ENCODE data around the gene GAS2L2.

GAS2L2 gene

GRCh38 chr17:35773129-35773528, 20.1 kb upstream of the GAS2L2 start:
- Histone ChIP-seq H3K9ac (ENCODE audit: insufficient read length, low read depth) (no peak overlapping the region), H3K4me1 (ENCODE audit: insufficient read depth, insufficient read length) (peaks cover 21% of the 10 kb centered on the region), H3K9me3 (ENCODE audit: insufficient read depth, low read length) (no peaks in the 10 kb centered on the region; the same call in 1 of the 2 replicates), H3K27me3 (ENCODE audit: insufficient read depth, insufficient read length) (no peaks in the 10 kb centered on the region), H3K36me3 (ENCODE audit: insufficient read depth, insufficient read length, low read length) (no peaks in the 10 kb centered on the region), H3K4me3 (ENCODE audit: insufficient read length, low read depth) (no peak overlapping the region)
- no peak for TF ChIP-seq SUZ12 (IDR thresholded peaks at IDR 0.05; ENCODE audit: extremely low read depth, insufficient read depth, insufficient read length)
- TF ChIP-seq YY1 (IDR thresholded peaks at IDR 0.05; ENCODE audit: insufficient read depth, insufficient read length) = no peak
- no peak for TF ChIP-seq ZNF274 (IDR thresholded peaks at IDR 0.05; ENCODE audit: low read depth, low read length)
- DNase-seq (ENCODE audit: low read depth, low spot score) = no peak

- H3K27me3 ChIP-seq (ENCODE audit: insufficient read depth, insufficient read length) = no peaks in the 10 kb centered on the region
- H3K4me3 ChIP-seq (ENCODE audit: insufficient read length, low read depth) = no peak overlapping the region
- peaks cover 20% of the 10 kb centered on the region; the same call in 1 of the 2 replicates for H3K9me3 ChIP-seq (ENCODE audit: insufficient read depth, low read length)
- no peak overlapping the region for H3K9ac ChIP-seq (ENCODE audit: insufficient read length, low read depth)
- DNase-seq (ENCODE audit: low read depth, low spot score) = no peak
- H3K4me1 ChIP-seq (ENCODE audit: insufficient read depth, insufficient read length) = peaks cover 16% of the 10 kb centered on the region
- H3K36me3 ChIP-seq (ENCODE audit: insufficient read depth, insufficient read length, low read length) = no peaks in the 10 kb centered on the region
- TF ChIP-seq SUZ12 (IDR thresholded peaks at IDR 0.05; ENCODE audit: extremely low read depth, insufficient read depth, insufficient read length) (no peak), YY1 (IDR thresholded peaks at IDR 0.05; ENCODE audit: insufficient read depth, insufficient read length) (no peak), ZNF274 (IDR thresholded peaks at IDR 0.05; ENCODE audit: low read depth, low read length) (no peak)
Measured at GRCh38 chr17:35769895-35770486, 17.0 kb upstream of the GAS2L2 start.

GRCh38 chr17:35768797-35769196, 15.8 kb upstream of the GAS2L2 start:
- Histone ChIP-seq H3K4me3 (ENCODE audit: insufficient read length, low read depth) (no peak overlapping the region), H3K27me3 (ENCODE audit: insufficient read depth, insufficient read length) (no peaks in the 10 kb centered on the region), H3K9ac (ENCODE audit: insufficient read length, low read depth) (no peak overlapping the region), H3K36me3 (ENCODE audit: insufficient read depth, insufficient read length, low read length) (no peaks in the 10 kb centered on the region), H3K9me3 (ENCODE audit: insufficient read depth, low read length) (peaks cover 26% of the 10 kb centered on the region; the same call in 1 of the 2 replicates), H3K4me1 (ENCODE audit: insufficient read depth, insufficient read length) (peaks cover 8% of the 10 kb centered on the region)
- TF ChIP-seq ZNF274 (IDR thresholded peaks at IDR 0.05; ENCODE audit: low read depth, low read length) = no peak
- DNase-seq (ENCODE audit: low read depth, low spot score) = no peak

- no peak for DNase-seq (ENCODE audit: low read depth, low spot score)
- Histone ChIP-seq H3K27me3 (ENCODE audit: insufficient read depth, insufficient read length) (no peaks in the 10 kb centered on the region), H3K9me3 (ENCODE audit: insufficient read depth, low read length) (peaks cover 31% of the 10 kb centered on the region; the same call in 1 of the 2 replicates), H3K4me1 (ENCODE audit: insufficient read depth, insufficient read length) (no peaks in the 10 kb centered on the region), H3K4me3 (ENCODE audit: insufficient read length, low read depth) (no peak overlapping the region), H3K9ac (ENCODE audit: insufficient read length, low read depth) (no peak overlapping the region), H3K36me3 (ENCODE audit: insufficient read depth, insufficient read length, low read length) (no peaks in the 10 kb centered on the region)
- no peak for TF ChIP-seq SUZ12 (IDR thresholded peaks at IDR 0.05; ENCODE audit: extremely low read depth, insufficient read depth, insufficient read length)
- TF ChIP-seq YY1 (IDR thresholded peaks at IDR 0.05; ENCODE audit: insufficient read depth, insufficient read length) = no peak
- TF ChIP-seq ZNF274 (IDR thresholded peaks at IDR 0.05; ENCODE audit: low read depth, low read length) = no peak
Measured at GRCh38 chr17:35766903-35767510, 14.0 kb upstream of the GAS2L2 start.

- peaks cover 31% of the 10 kb centered on the region; the same call in 1 of the 2 replicates for H3K9me3 ChIP-seq (ENCODE audit: insufficient read depth, low read length)
- DNase-seq (ENCODE audit: low read depth, low spot score) = no peak
- no peaks in the 10 kb centered on the region for H3K36me3 ChIP-seq (ENCODE audit: insufficient read depth, insufficient read length, low read length)
- H3K4me1 ChIP-seq (ENCODE audit: insufficient read depth, insufficient read length) = no peaks in the 10 kb centered on the region
- no peak overlapping the region for H3K4me3 ChIP-seq (ENCODE audit: insufficient read length, low read depth)
- H3K27me3 ChIP-seq (ENCODE audit: insufficient read depth, insufficient read length) = no peaks in the 10 kb centered on the region
- no peak overlapping the region for H3K9ac ChIP-seq (ENCODE audit: insufficient read length, low read depth)
- TF ChIP-seq YY1 (IDR thresholded peaks at IDR 0.05; ENCODE audit: insufficient read depth, insufficient read length) (no peak), SUZ12 (IDR thresholded peaks at IDR 0.05; ENCODE audit: extremely low read depth, insufficient read depth, insufficient read length) (no peak), ZNF274 (IDR thresholded peaks at IDR 0.05; ENCODE audit: low read depth, low read length) (no peak)
Measured at GRCh38 chr17:35766489-35766877, 13.4 kb upstream of the GAS2L2 start.

GRCh38 chr17:35765756-35766488, 12.9 kb upstream of the GAS2L2 start:
- Histone ChIP-seq H3K9me3 (ENCODE audit: insufficient read depth, low read length) (peaks cover 31% of the 10 kb centered on the region; the same call in 1 of the 2 replicates), H3K27me3 (ENCODE audit: insufficient read depth, insufficient read length) (no peaks in the 10 kb centered on the region), H3K9ac (ENCODE audit: insufficient read length, low read depth) (no peak overlapping the region), H3K36me3 (ENCODE audit: insufficient read depth, insufficient read length, low read length) (no peaks in the 10 kb centered on the region), H3K4me3 (ENCODE audit: insufficient read length, low read depth) (no peak overlapping the region), H3K4me1 (ENCODE audit: insufficient read depth, insufficient read length) (no peaks in the 10 kb centered on the region)
- TF ChIP-seq YY1 (IDR thresholded peaks at IDR 0.05; ENCODE audit: insufficient read depth, insufficient read length) = no peak
- TF ChIP-seq ZNF274 (IDR thresholded peaks at IDR 0.05; ENCODE audit: low read depth, low read length) = no peak
- TF ChIP-seq SUZ12 (IDR thresholded peaks at IDR 0.05; ENCODE audit: extremely low read depth, insufficient read depth, insufficient read length) = no peak
- DNase-seq (ENCODE audit: low read depth, low spot score) = no peak

GRCh38 chr17:35765086-35765710, 12.2 kb upstream of the GAS2L2 start:
- no peaks in the 10 kb centered on the region for H3K4me1 ChIP-seq (ENCODE audit: insufficient read depth, insufficient read length)
- DNase-seq (ENCODE audit: low read depth, low spot score) = no peak
- no peaks in the 10 kb centered on the region for H3K36me3 ChIP-seq (ENCODE audit: insufficient read depth, insufficient read length, low read length)
- peaks cover 31% of the 10 kb centered on the region; the same call in 1 of the 2 replicates for H3K9me3 ChIP-seq (ENCODE audit: insufficient read depth, low read length)
- no peak overlapping the region for H3K9ac ChIP-seq (ENCODE audit: insufficient read length, low read depth)
- TF ChIP-seq SUZ12 (IDR thresholded peaks at IDR 0.05; ENCODE audit: extremely low read depth, insufficient read depth, insufficient read length) = no peak
- TF ChIP-seq ZNF274 (IDR thresholded peaks at IDR 0.05; ENCODE audit: low read depth, low read length) = no peak
- no peak for TF ChIP-seq YY1 (IDR thresholded peaks at IDR 0.05; ENCODE audit: insufficient read depth, insufficient read length)
- H3K4me3 ChIP-seq (ENCODE audit: insufficient read length, low read depth) = no peak overlapping the region
- no peaks in the 10 kb centered on the region for H3K27me3 ChIP-seq (ENCODE audit: insufficient read depth, insufficient read length)
